Measurements from ENCODE around the gene ESRP2. TPM values are rescaled to one million over a fixed set of nuclear protein-coding genes. Genes with fewer than 3 reads are reported as not detected.

The ESRP2 gene
- total RNA-seq, 4 donors from 2014 or later = 0.11 to 0.51 (median 0.13) TPM; not detected in 1

- Histone ChIP-seq H3K4me3 (no peak overlapping the region), H3K27me3 (no peaks in the 10 kb centered on the region), H3K27ac (peak overlapping the region; percentile 95 to 100 (median 99)), H3K4me1 (peaks cover 50 to 68% of the 10 kb centered on the region in 2 donors), H3K36me3 (peaks cover 0 to 39% of the 10 kb centered on the region in 2 donors), H3K9me3 (no peaks in the 10 kb centered on the region)
- TF ChIP-seq CTCF (IDR thresholded peaks at IDR 0.05 in 4 of 5, conservative IDR thresholded peaks at IDR 0.05 in 1 of 5) = no peak
- TF ChIP-seq POLR2A (IDR thresholded peaks at IDR 0.05) = peak in 1 of 2 donors; percentile 20
- peak; percentile 15 to 23 for ATAC-seq
- in situ Hi-C loops (cut with MboI; ENCODE audit: low sequenced_read_pairs in 4 of 4) = loop anchor here in 2 of 4 donors (5.0 kb wide), 1 partner anchor 68 kb away; no protein-coding TSS in a partner anchor
- intact Hi-C loops (cut with DNase I; ENCODE audit: low total_unique reads) = no loop called here
- peak; percentile 73 to 76 for DNase-seq
Observed at GRCh38 chr16:68259007-68259825, 23.3 kb upstream of the ESRP2 start.

GRCh38 chr16:68257906-68258800 lies 22.2 kb upstream of the ESRP2 start:
- Histone ChIP-seq H3K4me1 (peaks cover 57 to 70% of the 10 kb centered on the region in 2 donors), H3K27ac (peak overlapping the region; percentile 95 to 100 (median 99)), H3K9me3 (no peaks in the 10 kb centered on the region), H3K27me3 (no peaks in the 10 kb centered on the region), H3K4me3 (no peak overlapping the region), H3K36me3 (peaks cover 0 to 50% of the 10 kb centered on the region in 2 donors)
- in situ Hi-C loops (cut with MboI; ENCODE audit: low sequenced_read_pairs in 4 of 4) (loop anchor here in 2 of 4 donors (5.0 kb wide), 1 partner anchor 69 kb away; no protein-coding TSS in a partner anchor), intact Hi-C loops (cut with DNase I; ENCODE audit: low total_unique reads) (no loop called here)
- ATAC-seq (peak; percentile 67), DNase-seq (peak; percentile 88 to 93)
- peak in 1 of 2 donors; percentile 25 for TF ChIP-seq POLR2A (IDR thresholded peaks at IDR 0.05)
- no peak for TF ChIP-seq CTCF (IDR thresholded peaks at IDR 0.05 in 4 of 5, conservative IDR thresholded peaks at IDR 0.05 in 1 of 5)

- H3K4me3 ChIP-seq = no peak overlapping the region
- in situ Hi-C loops (cut with MboI; ENCODE audit: low sequenced_read_pairs in 4 of 4) (loop anchor here in 2 of 4 donors (5.0 kb wide), 1 partner anchor 70 kb away; no protein-coding TSS in a partner anchor), intact Hi-C loops (cut with DNase I; ENCODE audit: low total_unique reads) (no loop called here)
- ATAC-seq = peak; percentile 19 to 59
- no peaks in the 10 kb centered on the region for H3K27me3 ChIP-seq
- TF ChIP-seq POLR2A (IDR thresholded peaks at IDR 0.05) (peak; percentile 32 to 63), CTCF (IDR thresholded peaks at IDR 0.05 in 4 of 5, conservative IDR thresholded peaks at IDR 0.05 in 1 of 5) (no peak)
- peaks cover 65 to 78% of the 10 kb centered on the region in 2 donors for H3K4me1 ChIP-seq
- DNase-seq = peak; percentile 82 to 92
- H3K36me3 ChIP-seq = peaks cover 0 to 53% of the 10 kb centered on the region in 2 donors
- no peaks in the 10 kb centered on the region for H3K9me3 ChIP-seq
- H3K27ac ChIP-seq = peak overlapping the region; percentile 95 to 100 (median 99)
Observed at GRCh38 chr16:68257251-68257905, 21.5 kb upstream of the ESRP2 start.

- Histone ChIP-seq H3K4me3 (no peak overlapping the region), H3K36me3 (peaks cover 0 to 60% of the 10 kb centered on the region in 2 donors), H3K27me3 (no peaks in the 10 kb centered on the region), H3K9me3 (no peaks in the 10 kb centered on the region), H3K27ac (peak overlapping the region; percentile 95 to 100 (median 99)), H3K4me1 (peaks cover 79 to 81% of the 10 kb centered on the region in 2 donors)
- TF ChIP-seq CTCF (IDR thresholded peaks at IDR 0.05 in 4 of 5, conservative IDR thresholded peaks at IDR 0.05 in 1 of 5) (no peak), POLR2A (IDR thresholded peaks at IDR 0.05) (no peak)
- DNase-seq (no peak), ATAC-seq (no peak)
- in situ Hi-C loops (cut with MboI; ENCODE audit: low sequenced_read_pairs in 4 of 4) = loop anchor here in 2 of 4 donors (5.0 kb wide), 1 partner anchor 72 kb away; no protein-coding TSS in a partner anchor
- intact Hi-C loops (cut with DNase I; ENCODE audit: low total_unique reads) = no loop called here
Observed at GRCh38 chr16:68255712-68256111, 19.8 kb upstream of the ESRP2 start.
